HCT116 (cell line): Measurements from ENCODE around the gene UBE2S.

ENCODE experiments used
- CBX3 ChIP-seq: IDR thresholded peaks from 2 replicates; pipeline ENCODE4 v1.6.1; 2012; ENCODE audit warnings: low read depth
- CTCF ChIP-seq, 3 experiments: fragments of 200-600 bp in 1 of 3; sonication (generic) in 1 of 3; IDR thresholded peaks in 2 of 3; conservative IDR thresholded peaks in 1 of 3; 2 replicates each; pipeline ENCODE4 v1.5.1; 2012 to 2017; ENCODE audit warnings: low read depth in 2 of 3, low read length in 2 of 3, antibody characterized with exemption in 1 of 3, borderline replicate concordance in 1 of 3, control low read depth in 1 of 3, mild to moderate bottlenecking in 1 of 3, mixed read lengths in 1 of 3, mixed run types in 1 of 3, moderate library complexity in 1 of 3; ENCODE audit not compliant: insufficient read depth in 1 of 3
- EGR1 ChIP-seq: IDR thresholded peaks from 2 replicates; pipeline ENCODE4 v1.6.1; 2012; ENCODE audit warnings: low read depth
- EZH2 ChIP-seq: fragments of 200-600 bp; sonication (generic); IDR thresholded peaks from 2 replicates; pipeline ENCODE4 v1.6.1; 2017; ENCODE audit warnings: antibody characterized with exemption, mixed run types
- POLR2A ChIP-seq: IDR thresholded peaks from 2 replicates; pipeline ENCODE4 v1.7.0; 2011; ENCODE audit warnings: borderline replicate concordance; ENCODE audit not compliant: insufficient read depth, insufficient read length; ENCODE audit errors: extremely low read depth
- POLR2AphosphoS5 ChIP-seq: IDR thresholded peaks from 2 replicates; pipeline ENCODE4 v1.6.1; 2011; ENCODE audit warnings: mild to moderate bottlenecking, low read depth, low read length, moderate library complexity

GRCh38 chr19:55390461-55390880 lies 17.1 kb downstream of the UBE2S start:
- TF ChIP-seq CTCF (IDR thresholded peaks at IDR 0.05 in 2 of 3, conservative IDR thresholded peaks at IDR 0.05 in 1 of 3; ENCODE audit: borderline replicate concordance in 1 of 3, insufficient read depth in 1 of 3, low read depth in 2 of 3, low read length in 2 of 3) = no peak
- TF ChIP-seq POLR2A = no peak
- no peak for TF ChIP-seq EZH2
- TF ChIP-seq POLR2AphosphoS5 = no peak
- no peak for TF ChIP-seq CBX3
- TF ChIP-seq EGR1 = no peak
